ENCODE measurements around the gene BANF2. TPM values are rescaled to one million over a fixed set of nuclear protein-coding genes. Genes with fewer than 3 reads are reported as not detected.

The BANF2 gene
- total and polyA plus RNA-seq, 9 donors = not detected

DNA sequence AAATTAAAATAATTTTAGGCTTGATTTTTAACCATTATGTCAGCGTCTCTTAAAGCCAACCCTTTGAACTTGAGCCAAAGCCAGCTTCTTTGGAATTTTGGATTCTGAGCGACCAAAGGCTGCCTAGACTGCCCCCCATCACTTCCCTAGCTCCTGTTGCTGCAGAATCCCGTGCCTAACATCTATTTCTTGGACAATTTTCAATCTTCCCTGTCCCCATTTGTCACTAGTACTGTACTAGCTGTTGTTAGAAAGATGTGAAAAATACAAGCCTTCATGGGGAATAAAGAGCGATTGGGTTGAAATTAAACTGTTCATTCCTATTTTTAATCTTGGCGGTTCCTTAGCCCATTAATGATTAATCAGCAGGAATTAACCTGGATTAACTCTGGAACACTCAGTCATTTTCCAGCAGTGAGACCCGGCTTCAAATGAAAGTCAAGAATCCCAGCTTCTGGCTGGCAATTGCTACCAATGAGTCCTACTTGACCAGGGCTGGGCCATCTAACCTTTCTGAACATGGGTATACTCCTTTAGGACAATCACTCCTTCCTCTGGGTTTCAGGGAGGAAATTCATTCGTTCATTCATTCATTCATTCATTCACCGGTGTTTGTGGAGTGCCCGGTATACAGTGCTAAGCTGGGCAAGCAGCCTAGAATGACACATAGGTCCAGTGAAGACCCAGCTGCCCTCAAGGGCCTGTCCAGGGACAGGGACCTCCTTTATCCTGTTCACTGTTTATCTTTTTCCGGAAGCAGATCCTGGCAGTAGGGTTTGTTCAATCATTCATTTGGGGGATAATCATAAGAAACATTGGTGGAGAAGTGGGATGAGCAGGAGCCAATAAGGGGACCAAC, 16.3 kb upstream of the BANF2 start:
- no peak for DNase-seq
- WGBS, 3 donors = 73 to 81% (median 76%) methylated on average over 10 of the region's 10 CpGs

GRCh38 chr20:17684077-17684888, 15.5 kb upstream of the BANF2 start:
- intact Hi-C loops (cut with DNase I) = loop anchor here in 3 of 4 donors (5.0 to 10.0 kb wide), 5 partner anchors 121 to 283 kb away; partner anchors contain the start of genes MGME1 (in 1 of the 3) and SNX5 (in 1 of the 3)
- 79 to 81% (median 79%) methylated on average over 13 of the region's 13 CpGs for WGBS, 3 donors
- TF ChIP-seq EP300 (IDR thresholded peaks at IDR 0.05) = no peak
- no peak for TF ChIP-seq POLR2A (IDR thresholded peaks at IDR 0.05)
- TF ChIP-seq, protein P1, sequence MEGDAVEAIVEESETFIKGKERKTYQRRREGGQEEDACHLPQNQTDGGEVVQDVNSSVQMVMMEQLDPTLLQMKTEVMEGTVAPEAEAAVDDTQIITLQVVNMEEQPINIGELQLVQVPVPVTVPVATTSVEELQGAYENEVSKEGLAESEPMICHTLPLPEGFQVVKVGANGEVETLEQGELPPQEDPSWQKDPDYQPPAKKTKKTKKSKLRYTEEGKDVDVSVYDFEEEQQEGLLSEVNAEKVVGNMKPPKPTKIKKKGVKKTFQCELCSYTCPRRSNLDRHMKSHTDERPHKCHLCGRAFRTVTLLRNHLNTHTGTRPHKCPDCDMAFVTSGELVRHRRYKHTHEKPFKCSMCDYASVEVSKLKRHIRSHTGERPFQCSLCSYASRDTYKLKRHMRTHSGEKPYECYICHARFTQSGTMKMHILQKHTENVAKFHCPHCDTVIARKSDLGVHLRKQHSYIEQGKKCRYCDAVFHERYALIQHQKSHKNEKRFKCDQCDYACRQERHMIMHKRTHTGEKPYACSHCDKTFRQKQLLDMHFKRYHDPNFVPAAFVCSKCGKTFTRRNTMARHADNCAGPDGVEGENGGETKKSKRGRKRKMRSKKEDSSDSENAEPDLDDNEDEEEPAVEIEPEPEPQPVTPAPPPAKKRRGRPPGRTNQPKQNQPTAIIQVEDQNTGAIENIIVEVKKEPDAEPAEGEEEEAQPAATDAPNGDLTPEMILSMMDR (IDR thresholded peaks at IDR 0.05) = no peak
- Histone ChIP-seq H3K9me3 (no peaks in the 10 kb centered on the region), H3K36me3 (no peaks in the 10 kb centered on the region), H3K4me3 (no peak overlapping the region), H3K4me1 (ENCODE audit: insufficient read depth) (no peaks in the 10 kb centered on the region), H3K27ac (no peak overlapping the region), H3K27me3 (no peaks in the 10 kb centered on the region)
- no peak for DNase-seq

More for the DNA sequence above, 16.3 kb upstream of the BANF2 start:
- no peak for TF ChIP-seq EP300 (IDR thresholded peaks at IDR 0.05)
- TF ChIP-seq POLR2A (IDR thresholded peaks at IDR 0.05) = no peak
- TF ChIP-seq, protein P1 (IDR thresholded peaks at IDR 0.05) = no peak
- Histone ChIP-seq H3K4me3 (no peak overlapping the region), H3K27ac (no peak overlapping the region), H3K9me3 (no peaks in the 10 kb centered on the region), H3K27me3 (no peaks in the 10 kb centered on the region), H3K4me1 (ENCODE audit: insufficient read depth) (no peaks in the 10 kb centered on the region), H3K36me3 (no peaks in the 10 kb centered on the region)
- intact Hi-C loops (cut with DNase I) = loop anchor here in 3 of 4 donors (5.0 to 10.0 kb wide), 5 partner anchors 121 to 284 kb away; partner anchors contain the start of genes MGME1 (in 1 of the 3) and SNX5 (in 1 of the 3)

DNA sequence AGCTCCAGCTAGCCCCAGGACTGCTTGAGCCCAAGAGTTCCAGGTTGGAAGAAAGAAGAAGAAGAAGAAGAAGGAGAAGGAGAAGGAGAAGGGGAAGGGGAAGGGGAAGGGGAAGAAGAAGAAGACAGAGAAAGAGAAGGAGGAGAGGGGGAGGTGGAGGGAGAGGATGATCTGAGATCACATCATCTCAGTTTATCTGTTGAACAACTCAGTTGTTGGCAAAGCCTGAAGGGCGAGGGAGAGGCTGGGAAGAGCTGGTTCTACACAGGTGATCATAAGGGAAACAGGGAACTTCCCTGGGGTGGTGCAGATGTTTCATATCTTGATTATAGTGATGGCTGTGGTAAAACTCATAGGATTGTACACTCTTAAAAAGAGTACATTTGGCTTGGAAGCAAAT, 14.6 kb upstream of the BANF2 start:
- TF ChIP-seq EP300 (IDR thresholded peaks at IDR 0.05) (no peak), POLR2A (IDR thresholded peaks at IDR 0.05) (no peak)
- TF ChIP-seq, protein P1 (IDR thresholded peaks at IDR 0.05) = no peak

GRCh38 chr20:17687800-17688199, 12.0 kb upstream of the BANF2 start:
- WGBS, 3 donors = 84 to 94% (median 88%) methylated on average over 3 of the region's 3 CpGs

More for the DNA sequence above, 14.6 kb upstream of the BANF2 start:
- no peaks in the 10 kb centered on the region for H3K36me3 ChIP-seq
- no peak overlapping the region for H3K4me3 ChIP-seq
- DNase-seq = no peak
- intact Hi-C loops (cut with DNase I) = loop anchor here in 1 of 4 donors (10.0 kb wide), 1 partner anchor 120 kb away; no protein-coding TSS in a partner anchor
- H3K27me3 ChIP-seq = no peaks in the 10 kb centered on the region
- no peaks in the 10 kb centered on the region for H3K9me3 ChIP-seq
- 61 to 70% (median 62%) methylated on average over 1 of the region's 1 CpG for WGBS, 3 donors
- H3K27ac ChIP-seq = no peak overlapping the region
- H3K4me1 ChIP-seq (ENCODE audit: insufficient read depth) = no peaks in the 10 kb centered on the region

More at GRCh38 chr20:17687800-17688199, 12.0 kb upstream of the BANF2 start:
- DNase-seq = no peak
- intact Hi-C loops (cut with DNase I) = loop anchor here in 1 of 4 donors (10.0 kb wide), 1 partner anchor 117 kb away; no protein-coding TSS in a partner anchor
- H3K9me3 ChIP-seq = no peaks in the 10 kb centered on the region
- no peak overlapping the region for H3K27ac ChIP-seq
- TF ChIP-seq, protein P1 (IDR thresholded peaks at IDR 0.05) = no peak
- TF ChIP-seq POLR2A (IDR thresholded peaks at IDR 0.05) = no peak
- no peak for TF ChIP-seq EP300 (IDR thresholded peaks at IDR 0.05)
- no peak overlapping the region for H3K4me3 ChIP-seq
- no peaks in the 10 kb centered on the region for H3K4me1 ChIP-seq (ENCODE audit: insufficient read depth)
- H3K36me3 ChIP-seq = no peaks in the 10 kb centered on the region
- no peaks in the 10 kb centered on the region for H3K27me3 ChIP-seq

Measured in ovary (tissue), 9 donors.